ENCODE measurements around the gene ZSWIM8. TPM values are rescaled to one million over a fixed set of nuclear protein-coding genes. Genes with fewer than 3 reads are reported as not detected.
"Not testable (repeated sequence)": the region's sequence is repeated elsewhere in the genome, so short reads cannot be mapped to it uniquely, and the experiment has no call there.

ZSWIM8 gene
- total RNA-seq, 1 donor from 2014 or later: 40.3 TPM

- ATAC-seq (ENCODE audit: poor library complexity); intact Hi-C loops (cut with DNase I); DNase-seq: not testable (repeated sequence)
Measured at GRCh38 chr10:73829090-73829489, 43.7 kb downstream of the ZSWIM8 start.

- ATAC-seq (ENCODE audit: poor library complexity) (no peak), DNase-seq (no peak)
- intact Hi-C loops (cut with DNase I): no loop called here
Measured at GRCh38 chr10:73836427-73836980, 51.1 kb downstream of the ZSWIM8 start.

- DNase-seq (no peak), ATAC-seq (ENCODE audit: poor library complexity) (no peak)
- intact Hi-C loops (cut with DNase I): no loop called here
Measured at GRCh38 chr10:73837072-73837471, 51.7 kb downstream of the ZSWIM8 start.

DNA sequence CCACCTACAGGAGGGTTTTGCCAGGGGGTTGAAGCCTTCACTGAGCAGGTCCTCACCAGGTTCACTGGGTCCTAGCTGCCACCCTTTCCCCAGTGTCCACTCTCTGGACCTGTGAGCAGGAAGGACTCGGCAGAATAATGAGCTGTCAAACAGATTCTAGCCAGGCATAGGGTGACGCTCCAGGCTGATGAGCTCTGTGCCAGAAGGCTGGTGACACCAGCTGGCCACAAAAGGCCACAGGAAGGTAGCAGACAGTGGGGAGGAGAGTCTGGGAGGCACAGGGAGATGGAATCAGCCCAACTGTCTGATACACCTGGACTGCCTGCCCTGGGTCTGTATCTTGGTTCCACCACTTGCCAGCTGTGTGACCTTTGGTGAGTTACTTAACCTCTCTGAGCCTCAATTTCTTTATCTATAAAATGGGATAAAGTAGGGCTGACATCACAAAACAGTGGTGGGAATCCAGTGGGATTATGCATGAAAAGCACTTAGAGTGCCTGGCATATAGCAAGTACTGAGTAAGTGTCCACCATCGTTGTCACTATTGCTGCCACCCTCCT is 52.7 kb downstream of the ZSWIM8 start:
- ATAC-seq (ENCODE audit: poor library complexity): no peak
- DNase-seq: no peak
- intact Hi-C loops (cut with DNase I): no loop called here

DNA sequence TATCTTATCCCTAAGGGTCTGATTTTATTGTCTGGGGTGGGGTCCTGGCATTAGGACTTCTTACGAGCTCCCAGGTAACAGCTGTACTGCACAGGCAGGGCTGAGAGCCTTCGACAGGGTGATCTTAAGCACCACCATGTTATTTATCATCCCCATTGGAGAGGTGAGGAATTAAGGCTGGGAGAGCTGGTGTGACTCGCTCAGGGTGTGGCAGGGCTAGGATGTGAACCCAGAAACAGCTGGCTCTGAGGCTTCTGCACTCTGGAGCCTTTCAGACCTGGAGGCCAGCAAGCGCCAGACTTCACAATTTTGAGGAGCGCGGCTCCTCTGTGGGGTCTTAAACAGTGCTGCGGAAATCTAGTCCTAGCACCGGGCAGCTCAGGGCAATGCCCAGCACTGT is 53.4 kb downstream of the ZSWIM8 start:
- intact Hi-C loops (cut with DNase I): no loop called here
- DNase-seq (no peak), ATAC-seq (ENCODE audit: poor library complexity) (no peak)

DNA sequence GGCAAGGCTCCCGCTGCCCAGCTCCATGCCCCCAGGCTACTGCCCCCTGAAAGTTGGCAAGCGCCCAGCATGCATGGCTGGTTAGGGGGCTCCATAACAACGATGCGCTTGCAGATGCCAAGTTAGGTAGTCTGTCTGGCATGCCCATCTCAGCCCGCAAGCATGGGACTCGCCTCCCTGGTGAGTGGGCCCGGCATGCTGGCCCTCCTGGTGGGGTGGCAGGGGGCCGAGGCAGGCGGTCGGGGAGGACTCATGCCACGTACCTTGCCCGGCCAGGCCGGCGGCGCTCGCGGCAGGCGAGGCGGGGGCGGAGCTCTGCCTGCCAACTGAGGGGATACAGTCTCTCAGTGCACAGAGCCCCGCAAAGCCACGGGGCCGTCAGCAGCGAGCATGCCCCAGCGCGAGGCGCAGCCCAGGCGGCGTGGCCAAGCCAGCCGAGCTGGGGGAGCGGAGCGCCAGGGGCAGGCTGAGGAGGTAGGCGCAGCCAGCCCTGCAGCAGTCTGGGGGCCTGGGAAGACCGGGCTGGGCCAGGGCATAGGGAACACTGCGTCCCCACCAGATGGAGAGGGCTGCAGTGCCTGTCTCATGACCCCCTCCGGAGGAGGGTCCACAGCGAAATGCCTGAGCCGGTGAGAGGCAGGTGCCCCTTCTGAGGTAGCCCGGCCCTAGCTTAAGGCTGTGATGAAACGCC is 54.0 kb downstream of the ZSWIM8 start:
- DNase-seq: no peak
- intact Hi-C loops (cut with DNase I): no loop called here
- ATAC-seq (ENCODE audit: poor library complexity): no peak

DNA sequence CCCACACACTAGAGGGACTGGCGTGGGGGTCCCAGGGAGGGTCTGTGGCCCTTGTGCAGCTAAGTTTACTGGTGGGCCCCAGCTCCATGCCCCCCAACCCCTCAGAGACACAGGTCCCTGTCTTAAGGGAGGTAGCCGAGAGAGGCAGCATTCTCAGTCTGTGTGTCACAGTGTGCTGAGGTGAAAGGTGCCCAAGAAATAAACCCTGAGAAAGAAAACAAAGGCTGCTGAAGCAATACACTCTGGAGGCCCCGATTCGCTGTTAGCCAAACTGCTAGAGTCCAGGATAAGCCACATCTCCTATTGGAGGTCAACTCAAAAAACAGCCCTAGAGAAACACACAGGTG is 54.6 kb downstream of the ZSWIM8 start:
- DNase-seq (no peak), ATAC-seq (ENCODE audit: poor library complexity) (no peak)
- intact Hi-C loops (cut with DNase I): no loop called here

DNA sequence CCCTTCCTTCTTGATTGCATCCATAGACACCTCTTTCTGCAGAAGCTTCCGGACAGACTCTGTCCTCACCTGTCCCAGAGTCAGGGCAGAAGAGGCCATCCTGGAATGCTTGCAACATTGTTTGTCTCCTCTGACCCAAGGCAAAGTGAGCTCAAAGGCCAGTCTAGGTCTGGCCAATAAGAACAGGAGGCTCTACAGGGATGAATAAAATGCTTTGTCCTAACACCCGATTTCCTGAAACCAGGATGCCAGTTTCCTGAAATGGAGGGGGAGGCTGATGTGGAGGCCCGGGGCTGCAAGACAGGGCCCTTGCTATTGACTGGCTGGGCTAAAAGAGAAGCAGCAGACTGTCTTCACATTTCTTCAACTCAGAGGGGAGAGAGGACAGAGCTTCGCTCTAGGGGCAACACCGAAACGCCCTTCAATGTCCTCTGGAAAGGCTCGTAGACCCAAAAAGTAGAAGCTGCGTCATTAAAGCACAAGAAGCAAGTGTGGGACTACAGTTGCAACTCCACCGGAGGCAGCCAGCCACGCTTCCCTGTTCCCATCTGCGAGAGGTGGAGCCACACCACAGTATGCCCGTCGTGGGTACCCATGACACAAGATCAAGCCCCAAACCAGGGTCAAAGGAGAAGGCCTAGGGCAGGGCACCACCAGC is 55.1 kb downstream of the ZSWIM8 start:
- no peak for ATAC-seq (ENCODE audit: poor library complexity)
- intact Hi-C loops (cut with DNase I): no loop called here
- no peak for DNase-seq

GRCh38 chr10:73841061-73841421 is 55.6 kb downstream of the ZSWIM8 start:
- DNase-seq: no peak
- intact Hi-C loops (cut with DNase I): no loop called here
- no peak for ATAC-seq (ENCODE audit: poor library complexity)

- ATAC-seq (ENCODE audit: poor library complexity): no peak
- intact Hi-C loops (cut with DNase I): no loop called here
- no peak for DNase-seq
Measured at GRCh38 chr10:73841526-73842285, 56.3 kb downstream of the ZSWIM8 start.

DNA sequence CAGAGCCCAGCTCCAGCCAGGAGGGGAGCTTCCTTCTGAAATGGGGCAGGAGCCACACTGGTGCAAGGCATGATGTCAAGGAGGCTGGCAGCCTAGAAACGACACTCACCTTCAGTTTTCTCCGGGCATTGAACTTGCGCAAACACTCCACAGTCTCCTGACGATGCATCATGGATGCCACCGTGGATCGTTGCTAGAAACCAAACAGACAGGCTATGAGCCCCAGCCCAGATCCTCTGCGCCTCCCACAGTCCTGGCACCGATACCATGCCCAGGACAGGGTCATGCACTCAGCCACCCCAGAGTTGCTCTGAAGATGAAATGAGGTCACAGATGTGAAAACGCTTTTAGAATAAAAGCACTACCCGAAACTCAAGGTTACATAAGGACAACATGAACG is 56.9 kb downstream of the ZSWIM8 start:
- intact Hi-C loops (cut with DNase I): no loop called here
- no peak for ATAC-seq (ENCODE audit: poor library complexity)

DNA sequence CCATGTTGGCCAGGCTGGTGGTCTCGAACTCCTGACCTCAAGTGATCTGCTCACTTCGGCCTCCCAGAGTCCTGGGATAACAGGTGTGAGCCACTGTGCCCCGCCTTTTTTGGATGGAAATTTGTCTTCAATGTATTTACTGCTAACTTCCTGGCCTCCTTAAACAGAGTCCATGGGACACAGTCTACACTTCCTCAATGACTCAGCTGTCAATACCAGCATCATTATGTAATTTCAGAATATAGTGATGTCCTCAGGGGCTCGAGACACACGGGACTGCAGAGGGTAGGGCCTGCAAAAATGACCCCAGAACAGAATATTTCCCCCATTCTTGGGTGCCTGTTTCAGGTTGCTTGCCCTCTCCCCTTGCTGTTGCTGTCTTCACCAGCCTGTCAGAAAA is 57.9 kb downstream of the ZSWIM8 start:
- intact Hi-C loops (cut with DNase I): no loop called here
- DNase-seq: no peak
- ATAC-seq (ENCODE audit: poor library complexity): no peak

More for the DNA sequence above, 56.9 kb downstream of the ZSWIM8 start:
- DNase-seq: no peak

DNA sequence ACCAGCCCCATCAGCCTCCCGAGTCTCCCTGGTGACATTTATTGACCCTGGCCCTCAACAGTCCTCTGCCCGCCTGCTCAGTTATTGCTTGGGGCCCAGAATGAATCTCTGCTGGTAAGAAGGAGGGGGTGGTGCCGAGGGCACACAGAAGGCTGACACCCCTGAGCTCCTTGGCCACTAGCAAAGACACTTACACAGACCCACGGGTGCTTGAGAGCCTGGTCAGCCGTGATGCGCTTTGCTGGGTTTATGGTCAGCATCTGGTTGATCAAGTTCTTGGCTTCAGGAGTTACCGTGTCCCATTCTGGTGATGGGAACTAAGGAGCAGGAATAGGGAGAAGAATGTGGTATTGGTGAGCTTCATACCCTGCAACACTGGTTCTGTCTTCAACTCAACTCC is 61.6 kb downstream of the ZSWIM8 start:
- intact Hi-C loops (cut with DNase I): no loop called here
- ATAC-seq (ENCODE audit: poor library complexity) (no peak), DNase-seq (no peak)

GRCh38 chr10:73848821-73849489 is 63.5 kb downstream of the ZSWIM8 start:
- DNase-seq: peak; percentile 91
- peak; percentile 95 for ATAC-seq (ENCODE audit: poor library complexity)
- intact Hi-C loops (cut with DNase I): loop anchor here (1.0 kb wide), 1 partner anchor 30 kb away; no protein-coding TSS in a partner anchor

GRCh38 chr10:73850211-73850610 is 64.8 kb downstream of the ZSWIM8 start:
- intact Hi-C loops (cut with DNase I): no loop called here
- DNase-seq (no peak), ATAC-seq (ENCODE audit: poor library complexity) (no peak)

DNA sequence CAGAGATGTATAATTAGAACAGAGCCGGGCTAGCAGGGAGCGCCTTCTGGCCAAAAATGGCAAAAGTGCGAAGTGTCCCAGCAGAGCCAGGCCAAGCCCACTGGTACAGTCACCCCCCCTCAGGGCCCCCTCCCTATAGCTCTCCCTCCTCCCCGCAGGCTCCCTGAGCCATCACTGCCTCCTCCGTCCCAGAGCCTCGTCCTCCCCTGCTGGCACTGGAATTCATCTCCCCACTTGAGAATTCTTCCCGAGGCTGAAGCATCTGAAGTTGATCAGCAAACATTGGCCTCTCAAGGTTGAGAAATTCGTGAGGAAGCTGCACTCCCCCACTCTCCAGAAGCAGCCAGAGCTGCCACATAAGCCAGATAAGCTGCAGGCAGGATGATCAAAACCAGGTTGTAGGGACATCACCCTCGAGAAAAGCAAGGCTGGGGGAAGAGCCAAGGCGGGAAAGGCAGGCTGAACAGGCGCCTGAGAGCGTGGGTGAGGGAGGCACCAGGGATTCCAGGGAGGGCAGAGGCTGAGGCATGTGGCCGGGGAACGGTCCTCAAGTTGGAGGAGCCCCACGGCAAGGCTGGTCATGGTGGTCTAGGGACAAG is 65.6 kb downstream of the ZSWIM8 start:
- peak; percentile 53 for ATAC-seq (ENCODE audit: poor library complexity)
- intact Hi-C loops (cut with DNase I): no loop called here
- DNase-seq: no peak
